Mammary epithelial cell (primary cell): ENCODE measurements around the gene PLCH1.

Experiments used
- CTCF ChIP-seq, 2 donors: IDR thresholded peaks in 1 of 2; conservative IDR thresholded peaks in 1 of 2; 2 replicates each; pipeline ENCODE4 v1.5.1; 2011 to 2012; ENCODE audit warnings: inconsistent platforms in 2 of 2, low read length in 2 of 2, mild to moderate bottlenecking in 2 of 2, control low read depth in 1 of 2, low read depth in 1 of 2; ENCODE audit not compliant: insufficient read depth in 1 of 2; ENCODE audit errors: extremely low read depth in 1 of 2
- EZH2 ChIP-seq: IDR thresholded peaks from 2 replicates; pipeline ENCODE4 v1.6.1; 2012; ENCODE audit warnings: low read length, inconsistent platforms, borderline replicate concordance

GRCh38 chr3:155356594-155357370 is 388.1 kb downstream of the PLCH1 start:
- TF ChIP-seq CTCF (conservative IDR thresholded peaks at IDR 0.05 in 1 of 2, IDR thresholded peaks at IDR 0.05 in 1 of 2; ENCODE audit: extremely low read depth in 1 of 2, insufficient read depth in 1 of 2, low read depth in 1 of 2, low read length in 2 of 2) = no peak
- TF ChIP-seq EZH2 = no peak
